ACHN (cell line): Measurements from ENCODE around the gene AP2A2.

Experiments used
- DNase-seq: peaks from one replicate; pipeline ENCODE4 v3.0.0-alpha.2; 2015
- in situ Hi-C: cut with HindIII; loops from 2 replicates; pipeline ENCODE4 v1.10.0; 2017; ENCODE audit warnings: low sequenced_read_pairs, low pct_ligation_motif_present, low pct_unique_long_range_greater_than_20kb

The AP2A2 gene

GRCh38 chr11:1054143-1055108 is 128.8 kb downstream of the AP2A2 start:
- DNase-seq = no peak
- in situ Hi-C loops = no loop called here

GRCh38 chr11:1055109-1055703 is 129.5 kb downstream of the AP2A2 start:
- in situ Hi-C loops = no loop called here
- DNase-seq = no peak

- in situ Hi-C loops = no loop called here
- no peak for DNase-seq
These were observed 130.5 kb downstream of the AP2A2 start for GRCh38 chr11:1055990-1056771.

- in situ Hi-C loops = no loop called here
- DNase-seq = no peak
These were observed 132.1 kb downstream of the AP2A2 start for GRCh38 chr11:1057806-1058205.

- DNase-seq = no peak
- in situ Hi-C loops = no loop called here
These were observed 134.1 kb downstream of the AP2A2 start for GRCh38 chr11:1059759-1060158.

GRCh38 chr11:1060410-1060809 is 134.7 kb downstream of the AP2A2 start:
- DNase-seq = no peak
- in situ Hi-C loops = no loop called here

- DNase-seq = no peak
- in situ Hi-C loops = no loop called here
These were observed 135.4 kb downstream of the AP2A2 start for GRCh38 chr11:1060852-1061616.
